Immature natural killer cell (primary cell): ENCODE data around the gene GPATCH4. TPM values are rescaled to one million over a fixed set of nuclear protein-coding genes. Genes with fewer than 3 reads are reported as not detected.
"Not testable (repeated sequence)": the region's sequence is repeated elsewhere in the genome, so short reads cannot be mapped to it uniquely, and the experiment has no call there.

Source experiments
- DNase-seq, 3 donors: peaks; one replicate each; pipeline ENCODE4 v3.0.0; 2022; ENCODE audit warnings: mixed read lengths in 1 of 3
- H3K27ac Mint-ChIP-seq, 6 donors: one replicate each; pipeline ENCODE4 v1.8.0; 2020; ENCODE audit warnings: mixed read lengths in 6 of 6, mild to moderate bottlenecking in 5 of 6, inconsistent platforms in 4 of 6, moderate library complexity in 3 of 6
- H3K27me3 Mint-ChIP-seq, 3 donors: one replicate each; pipeline ENCODE4 v1.8.0; 2020 to 2021; ENCODE audit warnings: low read depth in 3 of 3, mild to moderate bottlenecking in 3 of 3, mixed read lengths in 3 of 3, moderate library complexity in 3 of 3, inconsistent platforms in 1 of 3
- H3K36me3 Mint-ChIP-seq, 3 donors: one replicate each; pipeline ENCODE4 v1.8.0; 2020; ENCODE audit warnings: mixed read lengths in 3 of 3, inconsistent platforms in 2 of 3, mild to moderate bottlenecking in 2 of 3
- H3K4me1 Mint-ChIP-seq, 2 donors: one replicate each; pipeline ENCODE4 v1.8.0; 2020; ENCODE audit warnings: inconsistent platforms in 2 of 2, mild to moderate bottlenecking in 2 of 2, mixed read lengths in 2 of 2, moderate library complexity in 1 of 2
- H3K4me3 Mint-ChIP-seq, 5 donors: one replicate each; pipeline ENCODE4 v1.8.0; 2020; ENCODE audit warnings: mild to moderate bottlenecking in 5 of 5, mixed read lengths in 5 of 5, inconsistent platforms in 3 of 5, moderate library complexity in 3 of 5
- H3K9me3 Mint-ChIP-seq, 6 donors: one replicate each; pipeline ENCODE4 v1.8.0; 2020; ENCODE audit warnings: mild to moderate bottlenecking in 6 of 6, mixed read lengths in 6 of 6, inconsistent platforms in 4 of 6, moderate library complexity in 3 of 6
- polyA plus RNA-seq, 3 donors: library from polyadenylated mRNA; unstranded; fragments of 300-500 nt; fragmentation: Illumina TruSeq; gene quantifications; one replicate each; pipeline ENCODE4 v1.2.3, GENCODE V29; 2021

The GPATCH4 gene
- polyA plus RNA-seq, 3 donors from 2014 or later: 7.7 to 42.2 (median 15.9) TPM

DNA sequence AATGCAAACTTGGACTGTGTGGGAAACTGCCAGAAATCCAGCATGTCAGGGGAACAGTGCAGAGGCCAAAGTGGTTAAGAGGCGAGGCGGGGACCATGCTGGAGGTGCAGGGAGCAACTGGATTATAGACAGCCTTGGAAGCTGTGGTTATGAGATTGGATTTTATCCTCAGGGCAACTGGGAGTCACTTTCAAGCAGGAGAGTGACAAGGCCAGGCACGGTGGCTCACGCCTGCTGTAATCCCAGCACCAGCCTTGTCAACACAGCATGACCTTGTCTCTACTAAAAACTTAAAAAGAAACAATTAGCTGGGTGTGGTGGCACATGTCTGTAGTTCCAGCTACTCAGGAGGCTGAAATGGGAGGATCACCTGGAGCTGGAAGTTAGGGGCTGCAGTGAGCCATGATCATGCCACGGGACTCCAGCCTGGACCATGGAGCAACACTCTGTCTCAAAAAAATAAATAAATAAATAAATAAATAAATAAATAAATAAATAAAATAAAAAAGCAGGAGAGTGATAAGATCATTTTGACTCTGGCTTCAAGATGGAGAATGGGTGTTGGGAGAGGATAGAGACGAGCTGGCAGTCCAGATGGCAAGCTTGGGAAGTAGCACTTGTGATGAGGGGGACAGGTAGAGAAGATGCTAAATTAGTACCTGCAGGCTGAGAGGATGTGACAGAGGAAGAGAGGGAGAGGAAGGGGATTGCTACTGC lies 21.5 kb upstream of the GPATCH4 start:
- H3K27ac Mint-ChIP-seq: no peak overlapping the region
- DNase-seq: no peak
- H3K4me1 Mint-ChIP-seq: peaks cover 9% of the 10 kb centered on the region in 2 donors
- H3K36me3 Mint-ChIP-seq: no peaks in the 10 kb centered on the region
- H3K9me3 Mint-ChIP-seq: peaks cover 0 to 2% (median 0%) of the 10 kb centered on the region in 6 donors
- H3K27me3 Mint-ChIP-seq: peaks cover 18 to 34% (median 25%) of the 10 kb centered on the region in 3 donors
- peak overlapping the region in 4 of 5 donors; percentile 29 to 42 (median 34) for H3K4me3 Mint-ChIP-seq

- H3K9me3 Mint-ChIP-seq: no peaks in the 10 kb centered on the region
- no peak for DNase-seq
- no peak overlapping the region for H3K4me3 Mint-ChIP-seq
- H3K27ac Mint-ChIP-seq: no peak overlapping the region
- H3K36me3 Mint-ChIP-seq: no peaks in the 10 kb centered on the region
- peaks cover 0 to 2% of the 10 kb centered on the region in 2 donors for H3K4me1 Mint-ChIP-seq
- H3K27me3 Mint-ChIP-seq: peaks cover 13 to 25% (median 21%) of the 10 kb centered on the region in 3 donors
Measured at GRCh38 chr1:156619582-156619955, 18.3 kb upstream of the GPATCH4 start.

- peaks cover 13 to 25% (median 21%) of the 10 kb centered on the region in 3 donors for H3K27me3 Mint-ChIP-seq
- no peak within 1 kb of the TSS for H3K27ac Mint-ChIP-seq
- DNase-seq: no peak
- H3K4me1 Mint-ChIP-seq: no peaks in the 10 kb centered on the region
- H3K4me3 Mint-ChIP-seq: no peak within 1 kb of the TSS
- H3K9me3 Mint-ChIP-seq: no peaks in the 10 kb centered on the region
- H3K36me3 Mint-ChIP-seq: no peaks in the 10 kb centered on the region
Measured at GRCh38 chr1:156618853-156619581, 17.7 kb upstream of the GPATCH4 start, which contains the start of gene HAPLN2. TSS of gene HAPLN2 (plus strand) at chr1:156619415. CDS start at chr1:156623491, 4,076 bp downstream.

DNA sequence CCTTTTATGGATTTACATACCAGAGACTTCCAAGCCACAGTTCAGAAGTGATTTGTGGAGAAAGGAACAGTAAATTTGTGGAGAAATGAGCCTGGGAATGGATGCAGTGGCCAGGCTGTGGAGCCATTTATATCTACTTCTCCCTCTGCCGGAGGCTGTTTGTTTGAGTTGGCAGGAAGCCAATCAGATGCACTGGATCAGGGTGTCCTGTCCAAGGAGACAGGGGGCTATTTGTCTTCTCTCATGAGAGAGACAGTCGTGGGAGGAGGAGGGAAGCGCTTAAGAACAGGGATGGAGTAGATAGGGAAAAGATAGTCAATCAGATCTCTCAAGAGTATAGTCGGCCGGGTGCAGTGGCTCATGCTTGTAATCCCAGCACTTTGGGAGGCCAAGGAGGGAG lies 15.2 kb upstream of the GPATCH4 start:
- Mint-ChIP-seq H3K9me3 (no peaks in the 10 kb centered on the region), H3K36me3 (peaks cover 0 to 3% (median 0%) of the 10 kb centered on the region in 3 donors), H3K27ac (no peak overlapping the region), H3K4me1 (no peaks in the 10 kb centered on the region), H3K4me3 (no peak overlapping the region), H3K27me3 (peaks cover 5 to 16% (median 15%) of the 10 kb centered on the region in 3 donors)
- DNase-seq: no peak

GRCh38 chr1:156615946-156616345 lies 14.7 kb upstream of the GPATCH4 start:
- Mint-ChIP-seq H3K9me3 (no peaks in the 10 kb centered on the region), H3K27ac (no peak overlapping the region), H3K4me1 (no peaks in the 10 kb centered on the region), H3K27me3 (peaks cover 7 to 17% (median 15%) of the 10 kb centered on the region in 3 donors), H3K36me3 (peaks cover 0 to 3% (median 0%) of the 10 kb centered on the region in 3 donors), H3K4me3 (no peak overlapping the region)
- no peak for DNase-seq

DNA sequence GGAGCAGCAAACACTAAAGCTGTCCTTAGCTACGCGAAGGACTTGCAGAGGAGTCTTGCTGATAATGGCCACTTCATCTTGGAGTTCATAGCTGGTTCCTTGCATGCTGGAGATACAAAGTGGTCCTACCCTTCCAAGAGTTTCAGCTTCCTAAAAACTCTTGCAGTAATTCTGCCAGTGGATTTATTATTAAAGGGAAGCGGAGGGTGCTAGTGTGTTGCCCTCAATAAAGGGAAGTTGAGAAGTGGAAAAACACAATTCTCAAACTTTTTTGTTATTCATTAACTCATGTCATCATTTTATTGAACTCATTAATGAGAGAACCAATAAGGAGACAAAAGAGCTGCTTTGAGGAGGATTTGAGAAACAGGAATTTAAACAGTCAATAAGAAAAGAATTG lies 11.4 kb upstream of the GPATCH4 start:
- Mint-ChIP-seq H3K27me3 (peaks cover 4 to 17% (median 8%) of the 10 kb centered on the region in 3 donors), H3K36me3 (peaks cover 0 to 3% (median 0%) of the 10 kb centered on the region in 3 donors), H3K4me3 (no peak overlapping the region), H3K9me3 (no peaks in the 10 kb centered on the region), H3K27ac (no peak overlapping the region), H3K4me1 (peaks cover 0 to 2% of the 10 kb centered on the region in 2 donors)
- no peak for DNase-seq

DNA sequence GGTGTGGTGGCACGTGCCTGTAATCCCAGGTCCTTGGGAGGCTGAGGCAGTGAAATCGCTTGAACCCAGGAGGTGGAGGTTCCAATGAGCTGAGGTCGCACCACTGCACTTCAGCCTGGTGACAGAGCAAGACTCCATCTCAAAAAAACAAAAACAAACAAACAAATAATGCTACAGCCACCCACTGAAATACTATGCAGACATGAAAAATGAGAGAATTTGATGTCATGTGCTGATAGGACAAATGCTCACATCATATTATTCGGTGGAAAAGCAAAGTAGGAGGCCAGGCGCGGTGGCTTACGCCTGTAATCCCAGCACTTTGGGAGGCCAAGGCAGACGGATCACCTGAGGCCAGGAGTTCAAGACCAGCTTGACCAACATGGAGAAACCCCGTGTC lies 8.8 kb upstream of the GPATCH4 start:
- H3K4me1 Mint-ChIP-seq, H3K36me3 Mint-ChIP-seq, H3K9me3 Mint-ChIP-seq, H3K27ac Mint-ChIP-seq, DNase-seq, H3K4me3 Mint-ChIP-seq: not testable (repeated sequence)
- H3K27me3 Mint-ChIP-seq: peaks cover 2 to 10% (median 4%) of the 10 kb centered on the region in 3 donors

- peaks cover 2 to 10% (median 4%) of the 10 kb centered on the region in 3 donors for H3K27me3 Mint-ChIP-seq
- peaks cover 0 to 3% (median 0%) of the 10 kb centered on the region in 3 donors for H3K36me3 Mint-ChIP-seq
- peaks cover 0 to 2% of the 10 kb centered on the region in 2 donors for H3K4me1 Mint-ChIP-seq
- no peak overlapping the region for H3K4me3 Mint-ChIP-seq
- no peak overlapping the region for H3K27ac Mint-ChIP-seq
- peak in 1 of 3 donors; percentile 39 for DNase-seq
- no peaks in the 10 kb centered on the region for H3K9me3 Mint-ChIP-seq
Measured at GRCh38 chr1:156608981-156609380, 7.7 kb upstream of the GPATCH4 start.

- Mint-ChIP-seq H3K27ac (no peak overlapping the region), H3K36me3 (peaks cover 0 to 3% (median 0%) of the 10 kb centered on the region in 3 donors), H3K4me1 (peaks cover 0 to 2% of the 10 kb centered on the region in 2 donors), H3K9me3 (no peaks in the 10 kb centered on the region), H3K4me3 (no peak overlapping the region), H3K27me3 (peaks cover 2 to 10% (median 4%) of the 10 kb centered on the region in 3 donors)
- DNase-seq: peak; percentile 56 to 71 (median 63)
Measured at GRCh38 chr1:156608036-156608674, 6.9 kb upstream of the GPATCH4 start.

DNA sequence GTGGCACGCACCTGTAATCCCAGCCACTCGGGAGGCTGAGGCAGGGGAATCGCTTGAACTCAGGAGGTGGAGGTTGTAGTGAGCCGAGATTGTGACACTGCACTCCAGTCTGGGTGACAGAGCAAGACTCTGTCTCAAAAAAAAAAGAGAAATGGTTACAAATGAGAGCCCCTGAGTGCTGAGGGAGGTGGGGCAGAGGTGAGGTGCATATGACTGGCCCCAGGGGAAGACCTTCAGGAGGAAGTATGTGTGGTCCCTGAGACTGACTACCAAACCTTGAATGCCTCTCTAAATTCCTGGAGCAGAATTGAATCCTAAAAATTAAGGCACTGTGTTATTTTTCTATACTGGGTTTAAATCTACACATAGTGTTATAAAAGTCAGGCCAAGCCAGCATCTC lies 6.1 kb upstream of the GPATCH4 start:
- not testable (repeated sequence) for H3K27me3 Mint-ChIP-seq, H3K9me3 Mint-ChIP-seq, H3K27ac Mint-ChIP-seq, H3K4me1 Mint-ChIP-seq, DNase-seq, H3K36me3 Mint-ChIP-seq, H3K4me3 Mint-ChIP-seq

DNA sequence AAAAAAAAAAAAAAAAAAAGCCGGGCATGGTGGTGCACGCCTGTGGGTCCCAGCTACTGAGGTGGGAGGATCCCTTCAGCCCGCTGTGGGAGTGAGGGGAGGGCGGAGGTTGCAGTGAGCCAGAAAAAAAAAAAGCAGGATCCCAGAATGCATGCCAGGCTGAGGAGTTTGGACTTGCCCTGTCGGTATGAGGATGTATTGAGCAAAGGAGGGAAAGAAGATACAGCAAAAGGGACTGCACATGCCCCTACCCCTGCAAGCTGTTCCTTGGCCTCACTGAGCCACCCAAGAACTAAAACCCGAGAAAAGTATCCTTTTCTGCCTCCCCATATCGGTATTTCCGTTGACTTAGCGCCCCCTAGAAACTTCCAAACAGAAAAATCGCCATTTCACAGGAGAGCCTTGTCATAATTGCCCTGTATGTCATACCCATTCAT lies 1.3 kb upstream of the GPATCH4 start:
- Mint-ChIP-seq H3K36me3 (peaks cover 0 to 6% (median 0%) of the 10 kb centered on the region in 3 donors), H3K27me3 (peaks cover 0 to 2% (median 2%) of the 10 kb centered on the region in 3 donors), H3K4me3 (peak overlapping the region; percentile 63 to 72 (median 65)), H3K27ac (peak overlapping the region in 2 of 6 donors; percentile 24 to 34), H3K4me1 (peaks cover 25 to 30% of the 10 kb centered on the region in 2 donors), H3K9me3 (no peaks in the 10 kb centered on the region)
- DNase-seq: no peak

DNA sequence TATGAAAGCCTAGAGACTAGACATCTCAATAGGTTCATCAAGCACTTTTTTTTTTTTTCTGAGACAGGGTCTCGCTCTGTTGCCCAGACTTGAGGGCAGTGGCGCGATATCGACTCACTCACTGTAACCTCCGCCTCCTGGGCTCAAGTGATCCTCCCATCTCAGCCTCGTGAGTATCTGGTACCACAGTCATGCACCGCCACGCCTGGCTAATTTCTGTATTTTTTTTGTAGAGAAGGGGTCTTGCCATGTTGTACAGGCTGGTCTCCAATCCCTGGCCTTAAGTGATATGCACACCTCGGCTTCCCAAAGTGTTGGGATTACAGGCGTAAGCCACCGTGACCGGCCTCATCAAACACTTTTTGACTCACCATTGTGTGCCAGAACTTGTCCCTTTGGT lies 613 bp upstream of the GPATCH4 start:
- H3K27me3 Mint-ChIP-seq: peaks cover 0 to 2% (median 2%) of the 10 kb centered on the region in 3 donors
- no peak for DNase-seq
- peak overlapping the region; percentile 45 to 99 (median 96) for H3K27ac Mint-ChIP-seq
- no peaks in the 10 kb centered on the region for H3K9me3 Mint-ChIP-seq
- peaks cover 0 to 6% (median 5%) of the 10 kb centered on the region in 3 donors for H3K36me3 Mint-ChIP-seq
- peak overlapping the region; percentile 90 to 100 (median 98) for H3K4me3 Mint-ChIP-seq
- peaks cover 25 to 30% of the 10 kb centered on the region in 2 donors for H3K4me1 Mint-ChIP-seq

- Mint-ChIP-seq H3K36me3 (peaks cover 0 to 12% (median 6%) of the 10 kb centered on the region in 3 donors), H3K9me3 (no peaks in the 10 kb centered on the region), H3K27me3 (peaks cover 0 to 2% (median 2%) of the 10 kb centered on the region in 3 donors), H3K4me1 (peaks cover 25 to 30% of the 10 kb centered on the region in 2 donors), H3K4me3 (peak overlapping the region; percentile 90 to 100 (median 98)), H3K27ac (peak overlapping the region; percentile 89 to 99 (median 96))
- DNase-seq: no peak
Measured at GRCh38 chr1:156600733-156601121, 552 bp downstream of the GPATCH4 start.
